Calu3 (cell line): Measurements from ENCODE around the gene MINK1. TPM values are rescaled to one million over a fixed set of nuclear protein-coding genes. Genes with fewer than 3 reads are reported as not detected.
"Not testable (repeated sequence)": the region's sequence is repeated elsewhere in the genome, so short reads cannot be mapped to it uniquely, and the experiment has no call there.

Experiments
- BruUV-seq: library from RNA; stranded (reverse); fragments of 400-500 nt; replicated peaks from 2 replicates; lab custom pipeline; 2021; lab: Mats Ljungman, UMichigan
- CTCF ChIA-PET: fragments of 300-600 bp; sonication (Branson Sonifier 250); formaldehyde crosslinking; loops from one replicate; lab custom pipeline; 2022; ENCODE audit warnings: antibody characterized with exemption; lab: Charles Lee
- DNase-seq: peaks from one replicate; pipeline ENCODE4 v3.0.0; 2022
- H3K27ac Mint-ChIP-seq: one replicate; pipeline ENCODE4 v1.8.0; 2022; ENCODE audit warnings: mixed read lengths; ENCODE audit not compliant: unreplicated experiment
- H3K27me3 Mint-ChIP-seq: one replicate; pipeline ENCODE4 v1.8.0; 2022; ENCODE audit warnings: mixed read lengths; ENCODE audit not compliant: unreplicated experiment
- H3K36me3 Mint-ChIP-seq: one replicate; pipeline ENCODE4 v1.8.0; 2022; ENCODE audit warnings: mild to moderate bottlenecking, moderate library complexity, mixed read lengths; ENCODE audit not compliant: insufficient read depth, unreplicated experiment
- H3K4me1 Mint-ChIP-seq: one replicate; pipeline ENCODE4 v1.8.0; 2022; ENCODE audit warnings: mild to moderate bottlenecking, low read depth, mixed read lengths; ENCODE audit not compliant: unreplicated experiment
- H3K4me3 Mint-ChIP-seq: one replicate; pipeline ENCODE4 v1.8.0; 2022; ENCODE audit warnings: mild to moderate bottlenecking, low read depth, moderate library complexity, mixed read lengths; ENCODE audit not compliant: unreplicated experiment
- H3K9me3 Mint-ChIP-seq: one replicate; pipeline ENCODE4 v1.8.0; 2022; ENCODE audit warnings: low read depth, mixed read lengths; ENCODE audit not compliant: unreplicated experiment
- CTCF ChIP-seq: fragments of 200-600 bp; IDR thresholded peaks from one replicate; pipeline ENCODE4 v1.8.0; 2022; ENCODE audit warnings: antibody characterized with exemption; ENCODE audit not compliant: unreplicated experiment
- intact Hi-C: fragments of 100-400 bp; cut with micrococcal nuclease; formaldehyde crosslinking; loops from one replicate; pipeline ENCODE4 v1.10.0; 2022; ENCODE audit not compliant: unreplicated experiment
- total RNA-seq: library from RNA; stranded (reverse); gene quantifications from 2 replicates; pipeline ENCODE4 v1.2.3, GENCODE V29; 2022

The MINK1 gene
- total RNA-seq, 1 experiment from 2014 or later: 86.8 TPM

- DNase-seq: no peak
- no peaks in the 10 kb centered on the region for H3K9me3 Mint-ChIP-seq
- H3K4me1 Mint-ChIP-seq: no peaks in the 10 kb centered on the region
- H3K4me3 Mint-ChIP-seq: no peak overlapping the region
- no peaks in the 10 kb centered on the region for H3K36me3 Mint-ChIP-seq
- CTCF ChIA-PET: interaction anchor here (0.6 to 1.0 kb wide), 3 partner anchors 9 to 599 kb away, joined by 3 to 7 read pairs (median 3); partner anchors contain the start of gene SPAG7
- TF ChIP-seq CTCF: no peak
- H3K27me3 Mint-ChIP-seq: no peaks in the 10 kb centered on the region
- H3K27ac Mint-ChIP-seq: no peak overlapping the region
- intact Hi-C loops: loop anchor here (10.0 kb wide), 1 partner anchor 71 kb away; the partner anchor contains the start of gene CAMTA2
- no TSS peak for BruUV-seq
These were observed 80.9 kb downstream of the MINK1 start for GRCh38 chr17:4913994-4914393.

GRCh38 chr17:4914551-4914950 is 81.4 kb downstream of the MINK1 start:
- not testable (repeated sequence) for H3K4me3 Mint-ChIP-seq, BruUV-seq, H3K27me3 Mint-ChIP-seq, H3K27ac Mint-ChIP-seq, H3K36me3 Mint-ChIP-seq, H3K4me1 Mint-ChIP-seq, H3K9me3 Mint-ChIP-seq, DNase-seq
- intact Hi-C loops: loop anchor here (10.0 kb wide), 1 partner anchor 70 kb away; the partner anchor contains the start of gene CAMTA2
- CTCF ChIA-PET: interaction anchor here (0.6 to 1.0 kb wide), 3 partner anchors 53 to 1586 kb away, joined by 3 read pairs; partner anchors contain the start of gene SPAG7

- Mint-ChIP-seq H3K9me3 (no peaks in the 10 kb centered on the region), H3K27ac (no peak overlapping the region), H3K36me3 (peaks cover 4% of the 10 kb centered on the region), H3K4me1 (no peaks in the 10 kb centered on the region), H3K27me3 (no peaks in the 10 kb centered on the region), H3K4me3 (no peak overlapping the region)
- no peak for TF ChIP-seq CTCF
- intact Hi-C loops: loop anchor here (10.0 kb wide), 1 partner anchor 65 kb away; the partner anchor contains the start of gene CAMTA2
- no peak for DNase-seq
- BruUV-seq: no TSS peak
- CTCF ChIA-PET: no interaction called here
These were observed 86.4 kb downstream of the MINK1 start for GRCh38 chr17:4919511-4920047.

GRCh38 chr17:4920351-4921048 is 87.4 kb downstream of the MINK1 start:
- H3K36me3 Mint-ChIP-seq: peaks cover 4% of the 10 kb centered on the region
- H3K4me3 Mint-ChIP-seq: no peak overlapping the region
- CTCF ChIA-PET: no interaction called here
- TF ChIP-seq CTCF: no peak
- H3K4me1 Mint-ChIP-seq: no peaks in the 10 kb centered on the region
- intact Hi-C loops: no loop called here
- H3K9me3 Mint-ChIP-seq: no peaks in the 10 kb centered on the region
- BruUV-seq: no TSS peak
- no peak for DNase-seq
- no peak overlapping the region for H3K27ac Mint-ChIP-seq
- no peaks in the 10 kb centered on the region for H3K27me3 Mint-ChIP-seq

- DNase-seq: no peak
- TF ChIP-seq CTCF: no peak
- Mint-ChIP-seq H3K4me3 (no peak overlapping the region), H3K27me3 (no peaks in the 10 kb centered on the region), H3K9me3 (no peaks in the 10 kb centered on the region), H3K36me3 (peaks cover 4% of the 10 kb centered on the region), H3K4me1 (no peaks in the 10 kb centered on the region), H3K27ac (no peak overlapping the region)
- CTCF ChIA-PET: no interaction called here
- intact Hi-C loops: no loop called here
- BruUV-seq: no TSS peak
These were observed 88.2 kb downstream of the MINK1 start for GRCh38 chr17:4921320-4921719.

- BruUV-seq, H3K9me3 Mint-ChIP-seq, CTCF ChIA-PET, DNase-seq, H3K27me3 Mint-ChIP-seq, H3K36me3 Mint-ChIP-seq, intact Hi-C loops, H3K4me1 Mint-ChIP-seq, H3K4me3 Mint-ChIP-seq, H3K27ac Mint-ChIP-seq: not testable (repeated sequence)
These were observed 93.6 kb downstream of the MINK1 start for GRCh38 chr17:4926577-4927335.
